WTC11 (cell line): ENCODE results near the gene NUB1. TPM values are rescaled to one million over a fixed set of nuclear protein-coding genes. Genes with fewer than 3 reads are reported as not detected.
A peak's percentile ranks its signal among the peaks of the same experiment; 100 is the strongest.

Source experiments
- ATAC-seq: fragments of 200-7000 bp; cut with Tn5 transposase; 2 replicates; pipeline ENCODE4 v1.10.0; 2021; ENCODE audit warnings: mild to moderate bottlenecking, moderate library complexity
- CTCF ChIA-PET: fragments of 300-600 bp; sonication (Branson Sonifier 250); formaldehyde crosslinking; loops from one replicate; lab custom pipeline; 2021; ENCODE audit warnings: antibody characterized with exemption; lab: Charles Lee
- POLR2A ChIA-PET: fragments of 350-600 bp; sonication (Branson Sonifier 250); formaldehyde crosslinking; loops from one replicate; lab custom pipeline; 2021; ENCODE audit warnings: antibody characterized with exemption; lab: Charles Lee
- DNase-seq: peaks from one replicate; pipeline ENCODE4 v3.0.0; 2021; ENCODE audit warnings: low spot score
- H3K27ac Mint-ChIP-seq: 2 replicates; pipeline ENCODE4 v1.8.0; 2021; ENCODE audit warnings: mixed read lengths
- H3K27me3 Mint-ChIP-seq: 2 replicates; pipeline ENCODE4 v1.8.0; 2021; ENCODE audit warnings: low read depth, mild to moderate bottlenecking, moderate library complexity, mixed read lengths
- H3K36me3 Mint-ChIP-seq: 2 replicates; pipeline ENCODE4 v1.8.0; 2021; ENCODE audit warnings: mixed read lengths
- H3K4me1 Mint-ChIP-seq: 2 replicates; pipeline ENCODE4 v1.8.0; 2022; ENCODE audit warnings: mixed read lengths
- H3K4me3 Mint-ChIP-seq: 2 replicates; pipeline ENCODE4 v1.8.0; 2021; ENCODE audit warnings: mild to moderate bottlenecking, moderate library complexity, mixed read lengths
- H3K9me3 Mint-ChIP-seq: 2 replicates; pipeline ENCODE4 v1.8.0; 2021; ENCODE audit warnings: mixed read lengths
- CBFB ChIP-seq: sonication (generic); formaldehyde crosslinking; IDR thresholded peaks from 2 replicates; pipeline ENCODE4 v1.8.1; 2022; ENCODE audit warnings: mild to moderate bottlenecking, low read depth, missing genetic modification reagents
- EMX1 ChIP-seq: fragments of 250-450 bp; sonication (Bioruptor Pico); IDR thresholded peaks from 2 replicates; pipeline ENCODE4 v1.8.0; 2021; ENCODE audit warnings: mild to moderate bottlenecking
- ETV6 ChIP-seq: sonication (generic); formaldehyde crosslinking; IDR thresholded peaks from 2 replicates; pipeline ENCODE4 v1.8.1; 2022; ENCODE audit warnings: mild to moderate bottlenecking, missing genetic modification reagents
- JAZF1 ChIP-seq: fragments of 250-450 bp; sonication (Bioruptor Pico); IDR thresholded peaks from 2 replicates; pipeline ENCODE4 v1.9.0; 2021; ENCODE audit warnings: moderate library complexity, mild to moderate bottlenecking, inconsistent platforms
- RELA ChIP-seq: sonication (generic); formaldehyde crosslinking; IDR thresholded peaks from 2 replicates; pipeline ENCODE4 v1.8.1; 2022; ENCODE audit warnings: missing genetic modification reagents, mild to moderate bottlenecking, borderline replicate concordance
- RORB ChIP-seq: fragments of 250-450 bp; sonication (Bioruptor Pico); IDR thresholded peaks from 2 replicates; pipeline ENCODE4 v1.9.0; 2021; ENCODE audit warnings: mild to moderate bottlenecking
- SP1 ChIP-seq: sonication (generic); formaldehyde crosslinking; conservative IDR thresholded peaks from 2 replicates; pipeline ENCODE4 v1.8.1; 2022; ENCODE audit warnings: missing genetic modification reagents
- TEAD1 ChIP-seq: sonication (generic); formaldehyde crosslinking; IDR thresholded peaks from 2 replicates; pipeline ENCODE4 v1.8.0; 2022; ENCODE audit warnings: mild to moderate bottlenecking, missing genetic modification reagents
- TEAD4 ChIP-seq: sonication (generic); formaldehyde crosslinking; IDR thresholded peaks from 2 replicates; pipeline ENCODE4 v1.8.0; 2022; ENCODE audit warnings: mild to moderate bottlenecking, missing genetic modification reagents
- ZNF416 ChIP-seq: fragments of 250-450 bp; sonication (Bioruptor Pico); IDR thresholded peaks from 2 replicates; pipeline ENCODE4 v1.9.0; 2021; ENCODE audit warnings: mild to moderate bottlenecking, inconsistent platforms
- total RNA-seq: library from RNA; stranded (reverse); gene quantifications from 3 replicates; pipeline ENCODE4 v1.2.3, GENCODE V29; 2021
- TF ChIP-seq, protein P1 (sequence below): sonication (generic); formaldehyde crosslinking; IDR thresholded peaks from 2 replicates; pipeline ENCODE4 v1.8.0; 2022; ENCODE audit warnings: mild to moderate bottlenecking, missing genetic modification reagents
- TF ChIP-seq, protein P2 (sequence below): fragments of 250-450 bp; sonication (Bioruptor Pico); IDR thresholded peaks from 2 replicates; pipeline ENCODE4 v1.9.0; 2021; ENCODE audit warnings: mild to moderate bottlenecking, borderline replicate concordance
- TF ChIP-seq, protein P3 (sequence below): sonication (generic); formaldehyde crosslinking; IDR thresholded peaks from 2 replicates; pipeline ENCODE4 v1.8.0; 2022; ENCODE audit warnings: mild to moderate bottlenecking, missing genetic modification reagents
- TF ChIP-seq, protein P4 (sequence below): sonication (generic); formaldehyde crosslinking; IDR thresholded peaks from 2 replicates; pipeline ENCODE4 v1.8.1; 2023; ENCODE audit warnings: mild to moderate bottlenecking, missing genetic modification reagents, moderate library complexity
- TF ChIP-seq, protein P5 (sequence below): sonication (generic); formaldehyde crosslinking; IDR thresholded peaks from 2 replicates; pipeline ENCODE4 v1.8.1; 2023; ENCODE audit warnings: mild to moderate bottlenecking, missing genetic modification reagents, borderline replicate concordance
- TF ChIP-seq, protein P6 (sequence below): fragments of 200-600 bp; IDR thresholded peaks from 2 replicates; pipeline ENCODE4 v1.8.0; 2022; ENCODE audit warnings: antibody characterized with exemption
- TF ChIP-seq, protein P7 (sequence below): sonication (generic); formaldehyde crosslinking; IDR thresholded peaks from 2 replicates; pipeline ENCODE4 v1.8.1; 2023; ENCODE audit warnings: mild to moderate bottlenecking, missing genetic modification reagents, moderate library complexity
- TF ChIP-seq, protein P8 (sequence below): sonication (generic); formaldehyde crosslinking; IDR thresholded peaks from 2 replicates; pipeline ENCODE4 v1.8.0; 2022; ENCODE audit warnings: missing genetic modification reagents

NUB1 gene
- total RNA-seq, 1 experiment from 2014 or later: 38.3 TPM

DNA sequence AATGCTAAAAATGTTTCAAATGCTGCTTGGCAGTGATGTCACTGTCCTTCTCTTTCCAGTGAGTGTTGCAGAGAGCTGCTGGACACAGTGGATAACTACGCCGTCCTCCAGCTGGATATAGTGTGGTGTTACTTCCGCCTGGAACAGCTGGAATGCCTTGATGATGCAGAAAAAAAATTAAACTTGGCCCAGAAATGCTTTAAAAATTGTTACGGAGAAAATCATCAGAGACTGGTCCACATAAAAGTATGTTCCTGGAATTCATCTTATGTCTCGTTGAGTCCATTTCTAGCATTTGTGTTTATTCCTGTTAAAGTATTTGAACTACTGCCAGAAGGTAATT, 25.2 kb downstream of the NUB1 start:
- H3K27me3 Mint-ChIP-seq: no peaks in the 10 kb centered on the region
- H3K36me3 Mint-ChIP-seq: peaks cover 31% of the 10 kb centered on the region
- TF ChIP-seq CBFB (CRISPR knock-in tag): no peak
- TF ChIP-seq EMX1 (CRISPR knock-in tag): no peak
- no peak for TF ChIP-seq ZNF416
- TF ChIP-seq, protein P1, sequence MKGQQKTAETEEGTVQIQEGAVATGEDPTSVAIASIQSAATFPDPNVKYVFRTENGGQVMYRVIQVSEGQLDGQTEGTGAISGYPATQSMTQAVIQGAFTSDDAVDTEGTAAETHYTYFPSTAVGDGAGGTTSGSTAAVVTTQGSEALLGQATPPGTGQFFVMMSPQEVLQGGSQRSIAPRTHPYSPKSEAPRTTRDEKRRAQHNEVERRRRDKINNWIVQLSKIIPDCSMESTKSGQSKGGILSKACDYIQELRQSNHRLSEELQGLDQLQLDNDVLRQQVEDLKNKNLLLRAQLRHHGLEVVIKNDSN (CRISPR knock-in tag): no peak
- TF ChIP-seq ETV6 (CRISPR knock-in tag): no peak
- TF ChIP-seq, protein P2, sequence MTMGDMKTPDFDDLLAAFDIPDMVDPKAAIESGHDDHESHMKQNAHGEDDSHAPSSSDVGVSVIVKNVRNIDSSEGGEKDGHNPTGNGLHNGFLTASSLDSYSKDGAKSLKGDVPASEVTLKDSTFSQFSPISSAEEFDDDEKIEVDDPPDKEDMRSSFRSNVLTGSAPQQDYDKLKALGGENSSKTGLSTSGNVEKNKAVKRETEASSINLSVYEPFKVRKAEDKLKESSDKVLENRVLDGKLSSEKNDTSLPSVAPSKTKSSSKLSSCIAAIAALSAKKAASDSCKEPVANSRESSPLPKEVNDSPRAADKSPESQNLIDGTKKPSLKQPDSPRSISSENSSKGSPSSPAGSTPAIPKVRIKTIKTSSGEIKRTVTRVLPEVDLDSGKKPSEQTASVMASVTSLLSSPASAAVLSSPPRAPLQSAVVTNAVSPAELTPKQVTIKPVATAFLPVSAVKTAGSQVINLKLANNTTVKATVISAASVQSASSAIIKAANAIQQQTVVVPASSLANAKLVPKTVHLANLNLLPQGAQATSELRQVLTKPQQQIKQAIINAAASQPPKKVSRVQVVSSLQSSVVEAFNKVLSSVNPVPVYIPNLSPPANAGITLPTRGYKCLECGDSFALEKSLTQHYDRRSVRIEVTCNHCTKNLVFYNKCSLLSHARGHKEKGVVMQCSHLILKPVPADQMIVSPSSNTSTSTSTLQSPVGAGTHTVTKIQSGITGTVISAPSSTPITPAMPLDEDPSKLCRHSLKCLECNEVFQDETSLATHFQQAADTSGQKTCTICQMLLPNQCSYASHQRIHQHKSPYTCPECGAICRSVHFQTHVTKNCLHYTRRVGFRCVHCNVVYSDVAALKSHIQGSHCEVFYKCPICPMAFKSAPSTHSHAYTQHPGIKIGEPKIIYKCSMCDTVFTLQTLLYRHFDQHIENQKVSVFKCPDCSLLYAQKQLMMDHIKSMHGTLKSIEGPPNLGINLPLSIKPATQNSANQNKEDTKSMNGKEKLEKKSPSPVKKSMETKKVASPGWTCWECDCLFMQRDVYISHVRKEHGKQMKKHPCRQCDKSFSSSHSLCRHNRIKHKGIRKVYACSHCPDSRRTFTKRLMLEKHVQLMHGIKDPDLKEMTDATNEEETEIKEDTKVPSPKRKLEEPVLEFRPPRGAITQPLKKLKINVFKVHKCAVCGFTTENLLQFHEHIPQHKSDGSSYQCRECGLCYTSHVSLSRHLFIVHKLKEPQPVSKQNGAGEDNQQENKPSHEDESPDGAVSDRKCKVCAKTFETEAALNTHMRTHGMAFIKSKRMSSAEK (CRISPR knock-in tag): no peak
- ATAC-seq (no peak), DNase-seq (no peak)
- no peak overlapping the region for H3K4me3 Mint-ChIP-seq
- H3K27ac Mint-ChIP-seq: no peak overlapping the region
- peaks cover 4% of the 10 kb centered on the region for H3K4me1 Mint-ChIP-seq
- H3K9me3 Mint-ChIP-seq: no peaks in the 10 kb centered on the region
- POLR2A ChIA-PET: interaction anchor here (0.6 kb wide), 1 partner anchor 351 kb away, joined by 3 read pairs; no protein-coding TSS in a partner anchor
- CTCF ChIA-PET: interaction anchor here (1.1 to 3.5 kb wide), 5 partner anchors 16 to 393 kb away, joined by 3 to 46 read pairs (median 4); partner anchors contain the start of gene NUB1

DNA sequence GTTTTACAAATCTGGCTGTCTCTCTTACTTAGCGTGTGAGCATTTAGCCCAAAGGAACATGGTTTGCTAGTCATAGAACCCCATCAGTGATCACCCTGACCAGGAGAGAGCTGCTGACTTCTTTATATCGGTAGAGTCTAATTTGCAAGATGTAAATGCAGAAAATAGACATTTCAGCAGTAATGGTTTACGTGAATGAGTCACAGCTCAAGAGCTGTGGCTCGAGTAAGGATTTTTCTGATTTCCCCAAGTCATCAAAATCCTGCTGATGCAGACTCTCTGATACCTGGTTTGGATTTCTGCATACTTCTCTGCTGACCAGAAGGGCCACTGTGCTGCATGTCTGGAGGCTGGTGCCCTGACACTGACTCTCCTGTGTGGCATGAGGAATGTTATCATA, 25.7 kb downstream of the NUB1 start:
- ChIA-PET CTCF (interaction anchor here (1.7 to 3.5 kb wide), 4 partner anchors 51 to 393 kb away, joined by 6 to 46 read pairs (median 7); no protein-coding TSS in a partner anchor), POLR2A (no interaction called here)
- Mint-ChIP-seq H3K4me1 (peaks cover 6% of the 10 kb centered on the region), H3K27ac (peak overlapping the region; percentile 42; the same call in 1 of the 2 replicates), H3K9me3 (no peaks in the 10 kb centered on the region), H3K36me3 (peaks cover 27% of the 10 kb centered on the region), H3K4me3 (no peak overlapping the region), H3K27me3 (no peaks in the 10 kb centered on the region)
- DNase-seq: no peak
- no peak for ATAC-seq
- TF ChIP-seq, protein P3, sequence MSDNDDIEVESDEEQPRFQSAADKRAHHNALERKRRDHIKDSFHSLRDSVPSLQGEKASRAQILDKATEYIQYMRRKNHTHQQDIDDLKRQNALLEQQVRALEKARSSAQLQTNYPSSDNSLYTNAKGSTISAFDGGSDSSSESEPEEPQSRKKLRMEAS (CRISPR knock-in tag): no peak
- TF ChIP-seq RORB (no peak), RELA (CRISPR knock-in tag) (no peak), JAZF1 (CRISPR knock-in tag) (no peak), TEAD1 (no peak), TEAD4 (CRISPR knock-in tag) (no peak), SP1 (no peak)
- TF ChIP-seq, protein P4, sequence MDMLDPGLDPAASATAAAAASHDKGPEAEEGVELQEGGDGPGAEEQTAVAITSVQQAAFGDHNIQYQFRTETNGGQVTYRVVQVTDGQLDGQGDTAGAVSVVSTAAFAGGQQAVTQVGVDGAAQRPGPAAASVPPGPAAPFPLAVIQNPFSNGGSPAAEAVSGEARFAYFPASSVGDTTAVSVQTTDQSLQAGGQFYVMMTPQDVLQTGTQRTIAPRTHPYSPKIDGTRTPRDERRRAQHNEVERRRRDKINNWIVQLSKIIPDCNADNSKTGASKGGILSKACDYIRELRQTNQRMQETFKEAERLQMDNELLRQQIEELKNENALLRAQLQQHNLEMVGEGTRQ (CRISPR knock-in tag): no peak
- TF ChIP-seq, protein P5, sequence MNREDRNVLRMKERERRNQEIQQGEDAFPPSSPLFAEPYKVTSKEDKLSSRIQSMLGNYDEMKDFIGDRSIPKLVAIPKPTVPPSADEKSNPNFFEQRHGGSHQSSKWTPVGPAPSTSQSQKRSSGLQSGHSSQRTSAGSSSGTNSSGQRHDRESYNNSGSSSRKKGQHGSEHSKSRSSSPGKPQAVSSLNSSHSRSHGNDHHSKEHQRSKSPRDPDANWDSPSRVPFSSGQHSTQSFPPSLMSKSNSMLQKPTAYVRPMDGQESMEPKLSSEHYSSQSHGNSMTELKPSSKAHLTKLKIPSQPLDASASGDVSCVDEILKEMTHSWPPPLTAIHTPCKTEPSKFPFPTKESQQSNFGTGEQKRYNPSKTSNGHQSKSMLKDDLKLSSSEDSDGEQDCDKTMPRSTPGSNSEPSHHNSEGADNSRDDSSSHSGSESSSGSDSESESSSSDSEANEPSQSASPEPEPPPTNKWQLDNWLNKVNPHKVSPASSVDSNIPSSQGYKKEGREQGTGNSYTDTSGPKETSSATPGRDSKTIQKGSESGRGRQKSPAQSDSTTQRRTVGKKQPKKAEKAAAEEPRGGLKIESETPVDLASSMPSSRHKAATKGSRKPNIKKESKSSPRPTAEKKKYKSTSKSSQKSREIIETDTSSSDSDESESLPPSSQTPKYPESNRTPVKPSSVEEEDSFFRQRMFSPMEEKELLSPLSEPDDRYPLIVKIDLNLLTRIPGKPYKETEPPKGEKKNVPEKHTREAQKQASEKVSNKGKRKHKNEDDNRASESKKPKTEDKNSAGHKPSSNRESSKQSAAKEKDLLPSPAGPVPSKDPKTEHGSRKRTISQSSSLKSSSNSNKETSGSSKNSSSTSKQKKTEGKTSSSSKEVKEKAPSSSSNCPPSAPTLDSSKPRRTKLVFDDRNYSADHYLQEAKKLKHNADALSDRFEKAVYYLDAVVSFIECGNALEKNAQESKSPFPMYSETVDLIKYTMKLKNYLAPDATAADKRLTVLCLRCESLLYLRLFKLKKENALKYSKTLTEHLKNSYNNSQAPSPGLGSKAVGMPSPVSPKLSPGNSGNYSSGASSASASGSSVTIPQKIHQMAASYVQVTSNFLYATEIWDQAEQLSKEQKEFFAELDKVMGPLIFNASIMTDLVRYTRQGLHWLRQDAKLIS (CRISPR knock-in tag): no peak
- TF ChIP-seq, protein P6, sequence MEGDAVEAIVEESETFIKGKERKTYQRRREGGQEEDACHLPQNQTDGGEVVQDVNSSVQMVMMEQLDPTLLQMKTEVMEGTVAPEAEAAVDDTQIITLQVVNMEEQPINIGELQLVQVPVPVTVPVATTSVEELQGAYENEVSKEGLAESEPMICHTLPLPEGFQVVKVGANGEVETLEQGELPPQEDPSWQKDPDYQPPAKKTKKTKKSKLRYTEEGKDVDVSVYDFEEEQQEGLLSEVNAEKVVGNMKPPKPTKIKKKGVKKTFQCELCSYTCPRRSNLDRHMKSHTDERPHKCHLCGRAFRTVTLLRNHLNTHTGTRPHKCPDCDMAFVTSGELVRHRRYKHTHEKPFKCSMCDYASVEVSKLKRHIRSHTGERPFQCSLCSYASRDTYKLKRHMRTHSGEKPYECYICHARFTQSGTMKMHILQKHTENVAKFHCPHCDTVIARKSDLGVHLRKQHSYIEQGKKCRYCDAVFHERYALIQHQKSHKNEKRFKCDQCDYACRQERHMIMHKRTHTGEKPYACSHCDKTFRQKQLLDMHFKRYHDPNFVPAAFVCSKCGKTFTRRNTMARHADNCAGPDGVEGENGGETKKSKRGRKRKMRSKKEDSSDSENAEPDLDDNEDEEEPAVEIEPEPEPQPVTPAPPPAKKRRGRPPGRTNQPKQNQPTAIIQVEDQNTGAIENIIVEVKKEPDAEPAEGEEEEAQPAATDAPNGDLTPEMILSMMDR: no peak
- TF ChIP-seq, protein P7, sequence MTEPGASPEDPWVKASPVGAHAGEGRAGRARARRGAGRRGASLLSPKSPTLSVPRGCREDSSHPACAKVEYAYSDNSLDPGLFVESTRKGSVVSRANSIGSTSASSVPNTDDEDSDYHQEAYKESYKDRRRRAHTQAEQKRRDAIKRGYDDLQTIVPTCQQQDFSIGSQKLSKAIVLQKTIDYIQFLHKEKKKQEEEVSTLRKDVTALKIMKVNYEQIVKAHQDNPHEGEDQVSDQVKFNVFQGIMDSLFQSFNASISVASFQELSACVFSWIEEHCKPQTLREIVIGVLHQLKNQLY: no peak
- TF ChIP-seq, protein P8, sequence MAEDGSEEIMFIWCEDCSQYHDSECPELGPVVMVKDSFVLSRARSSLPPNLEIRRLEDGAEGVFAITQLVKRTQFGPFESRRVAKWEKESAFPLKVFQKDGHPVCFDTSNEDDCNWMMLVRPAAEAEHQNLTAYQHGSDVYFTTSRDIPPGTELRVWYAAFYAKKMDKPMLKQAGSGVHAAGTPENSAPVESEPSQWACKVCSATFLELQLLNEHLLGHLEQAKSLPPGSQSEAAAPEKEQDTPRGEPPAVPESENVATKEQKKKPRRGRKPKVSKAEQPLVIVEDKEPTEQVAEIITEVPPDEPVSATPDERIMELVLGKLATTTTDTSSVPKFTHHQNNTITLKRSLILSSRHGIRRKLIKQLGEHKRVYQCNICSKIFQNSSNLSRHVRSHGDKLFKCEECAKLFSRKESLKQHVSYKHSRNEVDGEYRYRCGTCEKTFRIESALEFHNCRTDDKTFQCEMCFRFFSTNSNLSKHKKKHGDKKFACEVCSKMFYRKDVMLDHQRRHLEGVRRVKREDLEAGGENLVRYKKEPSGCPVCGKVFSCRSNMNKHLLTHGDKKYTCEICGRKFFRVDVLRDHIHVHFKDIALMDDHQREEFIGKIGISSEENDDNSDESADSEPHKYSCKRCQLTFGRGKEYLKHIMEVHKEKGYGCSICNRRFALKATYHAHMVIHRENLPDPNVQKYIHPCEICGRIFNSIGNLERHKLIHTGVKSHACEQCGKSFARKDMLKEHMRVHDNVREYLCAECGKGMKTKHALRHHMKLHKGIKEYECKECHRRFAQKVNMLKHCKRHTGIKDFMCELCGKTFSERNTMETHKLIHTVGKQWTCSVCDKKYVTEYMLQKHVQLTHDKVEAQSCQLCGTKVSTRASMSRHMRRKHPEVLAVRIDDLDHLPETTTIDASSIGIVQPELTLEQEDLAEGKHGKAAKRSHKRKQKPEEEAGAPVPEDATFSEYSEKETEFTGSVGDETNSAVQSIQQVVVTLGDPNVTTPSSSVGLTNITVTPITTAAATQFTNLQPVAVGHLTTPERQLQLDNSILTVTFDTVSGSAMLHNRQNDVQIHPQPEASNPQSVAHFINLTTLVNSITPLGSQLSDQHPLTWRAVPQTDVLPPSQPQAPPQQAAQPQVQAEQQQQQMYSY: no peak
